CD4-positive, alpha-beta T cell treated with Interleukin-1 beta for 1 hour (primary cell): ENCODE data around the gene POLE.
"Not testable (repeated sequence)": the region's sequence is repeated elsewhere in the genome, so short reads cannot be mapped to it uniquely, and the experiment has no call there.

Source experiments
- DNase-seq, 2 donors: peaks; one replicate each; pipeline ENCODE4 v3.0.0-alpha.2; 2020 to 2022

POLE gene

DNA sequence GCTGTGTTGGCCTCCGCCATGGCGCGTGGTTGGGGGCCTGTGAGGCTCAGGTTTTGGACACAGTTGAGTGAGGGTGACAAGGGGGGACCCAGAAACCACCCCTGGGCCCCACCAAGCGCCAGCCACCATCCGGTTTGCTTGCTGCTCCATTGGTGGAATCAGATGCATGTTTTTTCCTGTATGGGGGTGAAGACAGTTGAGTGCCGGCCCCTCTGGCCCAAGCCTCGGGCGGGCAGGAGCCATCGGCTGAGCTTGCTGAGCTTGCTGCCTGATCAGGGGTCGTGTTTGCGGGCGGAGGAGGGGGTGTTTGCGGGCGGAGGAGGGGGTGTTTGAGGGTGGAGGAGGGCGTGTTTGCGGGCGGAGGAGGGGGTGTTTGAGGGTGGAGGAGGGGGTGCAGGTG is 29.9 kb upstream of the POLE start:
- no peak for DNase-seq

GRCh38 chr12:132716356-132716755 is 29.2 kb upstream of the POLE start:
- DNase-seq: no peak

DNA sequence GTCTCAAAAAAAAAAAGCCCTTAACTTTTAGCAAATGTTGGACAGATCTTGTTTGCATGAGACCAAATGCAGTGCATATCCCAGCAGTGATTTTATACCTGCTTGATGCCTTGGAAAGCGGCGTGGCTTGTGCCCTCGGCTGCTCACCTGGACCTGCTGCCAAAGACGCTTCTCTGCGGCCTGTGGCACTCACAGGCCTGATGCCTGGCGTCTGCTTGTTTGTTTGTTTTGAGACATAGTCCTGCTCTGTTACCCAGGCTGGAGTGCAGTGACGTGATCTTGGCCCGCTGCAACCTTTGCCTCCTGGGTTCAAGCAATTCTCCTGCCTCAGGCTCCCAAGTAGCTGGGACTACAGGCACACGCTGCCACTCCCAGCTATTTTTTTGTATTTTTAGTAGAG is 28.7 kb upstream of the POLE start:
- DNase-seq: no peak

GRCh38 chr12:132713123-132713522 is 26.0 kb upstream of the POLE start:
- DNase-seq: no peak

DNA sequence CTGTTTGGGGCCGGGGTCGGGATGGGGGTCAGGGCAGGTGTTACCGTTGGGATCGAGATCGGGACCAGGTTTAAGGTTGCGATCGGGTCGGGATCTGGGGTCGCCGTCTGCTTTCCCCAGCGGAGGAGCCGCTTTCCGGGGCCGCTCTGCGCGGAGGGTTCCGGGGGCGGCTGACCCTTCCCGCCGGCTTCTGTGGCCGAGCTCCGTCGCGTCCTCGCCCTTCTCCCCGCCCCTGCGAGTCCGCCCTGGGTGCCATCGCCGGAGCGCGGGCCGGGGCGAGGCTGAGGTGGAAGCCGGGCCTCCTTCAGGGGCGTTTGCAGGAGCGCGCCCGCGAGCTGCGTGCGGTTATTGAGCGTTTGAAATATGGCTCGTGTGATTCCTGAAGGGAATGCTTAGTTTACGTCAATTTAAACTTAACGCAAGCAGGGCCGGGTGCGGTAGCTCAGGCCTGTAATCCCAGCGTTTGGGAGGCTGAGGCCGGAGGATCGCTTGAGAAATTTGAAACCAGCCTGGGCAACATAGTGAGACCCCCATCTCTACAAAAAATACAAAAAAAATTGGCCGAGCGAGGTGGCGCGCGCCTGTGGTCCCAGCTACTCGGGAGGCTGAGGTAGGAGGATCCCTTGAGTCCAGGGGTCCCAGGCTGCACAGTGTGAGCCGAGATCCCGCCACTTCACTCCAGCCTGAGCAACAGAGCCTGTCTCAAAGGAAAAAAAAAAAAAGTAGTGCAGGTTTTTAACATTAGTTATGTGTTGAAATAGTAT is 24.1 kb upstream of the POLE start:
- DNase-seq: peak in 1 of 2 donors; percentile 5

DNA sequence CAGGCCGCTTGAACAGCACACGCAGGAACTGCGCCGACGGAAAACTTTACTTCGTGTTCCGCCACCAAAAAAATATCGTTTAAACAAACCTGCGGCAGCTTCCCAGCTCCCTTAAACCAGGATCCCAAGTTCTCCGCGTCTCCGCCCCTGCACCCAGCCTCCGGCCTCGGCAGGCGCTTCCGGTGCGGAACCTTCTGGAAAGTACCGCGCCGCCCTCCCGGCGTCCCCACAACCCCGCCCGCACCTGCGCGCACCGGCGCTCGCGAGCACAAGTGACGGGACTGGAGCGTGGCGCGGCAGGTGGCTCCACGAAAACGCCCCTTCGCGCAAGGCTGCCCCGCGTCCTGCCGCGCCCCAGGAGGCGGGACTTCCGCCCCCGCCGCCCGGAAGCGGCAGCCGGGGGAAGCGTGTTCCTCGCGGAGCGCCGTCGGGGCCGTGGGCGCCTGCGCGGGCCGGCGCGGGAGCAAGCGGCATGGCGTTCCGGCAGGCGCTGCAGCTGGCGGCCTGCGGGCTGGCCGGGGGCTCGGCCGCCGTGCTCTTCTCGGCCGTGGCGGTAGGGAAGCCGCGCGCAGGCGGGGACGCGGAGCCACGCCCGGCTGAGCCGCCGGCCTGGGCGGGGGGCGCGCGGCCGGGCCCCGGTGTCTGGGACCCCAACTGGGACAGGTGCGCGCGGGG is 23.4 kb upstream of the POLE start, which contains the start of gene PGAM5:
PGAM5 (plus strand) TSS at position 438 of the 675 bp plus-strand sequence; CDS start at position 473, 35 bp downstream.
- peak; percentile 95 to 96 for DNase-seq

GRCh38 chr12:132710043-132710404 is 22.9 kb upstream of the POLE start:
- DNase-seq: peak in 1 of 2 donors; percentile 3

DNA sequence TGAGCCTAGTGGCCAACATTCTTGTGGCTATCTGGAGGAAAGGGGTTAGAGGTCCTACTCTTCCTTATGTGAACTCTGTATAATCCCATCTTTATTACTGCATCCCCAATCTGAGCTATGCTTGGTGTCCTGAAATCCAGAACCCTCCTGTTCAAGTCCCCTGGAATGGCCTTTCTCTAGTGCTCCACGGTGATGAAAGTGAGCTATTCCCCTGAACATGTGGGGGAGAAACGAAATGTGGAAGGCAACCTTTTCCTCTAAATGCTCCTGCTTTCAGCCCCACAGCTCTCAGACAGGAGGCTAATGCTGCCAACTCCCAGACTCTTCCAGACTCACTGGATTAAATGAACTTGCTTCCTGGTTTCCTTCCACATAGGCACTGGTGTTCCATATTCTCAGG is 21.0 kb upstream of the POLE start:
- no peak for DNase-seq

DNA sequence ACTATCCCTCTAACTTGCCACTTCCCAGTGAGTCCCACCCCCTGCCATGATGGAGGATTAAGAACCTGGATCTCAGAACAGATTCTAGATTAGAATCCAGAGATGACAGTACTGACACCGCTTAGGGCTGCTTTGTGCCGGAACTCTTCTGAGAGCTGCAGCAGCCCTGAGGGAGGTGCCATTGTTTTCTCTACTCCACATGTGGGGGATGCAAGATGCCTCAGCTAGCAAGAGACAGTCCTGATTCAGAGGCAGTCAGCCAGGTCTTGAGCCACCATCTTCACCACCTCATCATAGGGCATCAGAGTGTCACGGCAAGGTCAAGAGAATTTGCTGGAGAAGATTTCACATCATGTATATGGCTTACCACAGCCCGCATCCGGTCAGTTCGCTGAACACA is 20.1 kb upstream of the POLE start:
- DNase-seq: no peak

DNA sequence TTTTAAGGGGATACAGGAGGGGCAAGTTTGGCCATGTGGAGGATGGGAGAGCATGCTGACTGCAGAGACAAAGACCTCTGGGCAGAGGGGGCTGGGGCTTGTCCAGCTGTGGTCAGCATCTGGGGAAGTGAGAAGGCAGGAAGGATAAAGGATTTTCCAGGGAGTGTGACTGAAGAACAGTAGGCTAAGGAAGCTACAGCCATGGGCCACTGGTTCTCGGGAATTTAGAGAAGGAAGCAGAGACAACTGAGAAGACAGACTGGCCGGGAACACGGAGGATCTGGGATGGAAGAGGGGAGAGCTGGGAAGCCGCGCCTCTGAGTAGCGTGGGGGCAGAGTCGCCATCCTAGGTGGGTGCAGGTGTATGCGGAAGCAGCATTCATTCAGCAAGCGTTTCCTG is 16.5 kb upstream of the POLE start:
- no peak for DNase-seq

- no peak for DNase-seq
These were observed 15.5 kb upstream of the POLE start for GRCh38 chr12:132702640-132703039.

- no peak for DNase-seq
These were observed 13.2 kb upstream of the POLE start for GRCh38 chr12:132700212-132700822.

GRCh38 chr12:132698341-132698740 is 11.2 kb upstream of the POLE start:
- no peak for DNase-seq

GRCh38 chr12:132695431-132695830 is 8.3 kb upstream of the POLE start:
- no peak for DNase-seq

GRCh38 chr12:132694888-132695287 is 7.7 kb upstream of the POLE start:
- DNase-seq: not testable (repeated sequence)

DNA sequence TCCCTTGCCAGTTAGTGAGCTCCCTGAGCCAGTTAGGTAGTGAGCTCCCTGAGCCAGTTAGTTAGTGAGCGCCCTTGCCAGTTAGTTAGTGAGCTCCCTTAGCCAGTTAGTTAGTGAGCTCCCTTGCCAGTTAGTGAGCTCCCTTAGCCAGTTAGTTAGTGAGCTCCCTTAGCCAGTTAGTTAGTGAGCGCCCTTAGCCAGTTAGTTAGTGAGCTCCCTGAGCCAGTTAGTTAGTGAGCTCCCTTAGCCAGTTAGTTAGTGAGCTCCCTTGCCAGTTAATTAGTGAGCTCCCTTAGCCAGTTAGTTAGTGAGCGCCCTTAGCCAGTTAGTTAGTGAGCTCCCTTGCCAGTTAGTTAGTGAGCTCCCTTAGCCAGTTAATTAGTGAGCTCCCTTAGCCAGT is 4.9 kb upstream of the POLE start:
- not testable (repeated sequence) for DNase-seq

GRCh38 chr12:132690112-132690511 is 3.0 kb upstream of the POLE start:
- no peak for DNase-seq

DNA sequence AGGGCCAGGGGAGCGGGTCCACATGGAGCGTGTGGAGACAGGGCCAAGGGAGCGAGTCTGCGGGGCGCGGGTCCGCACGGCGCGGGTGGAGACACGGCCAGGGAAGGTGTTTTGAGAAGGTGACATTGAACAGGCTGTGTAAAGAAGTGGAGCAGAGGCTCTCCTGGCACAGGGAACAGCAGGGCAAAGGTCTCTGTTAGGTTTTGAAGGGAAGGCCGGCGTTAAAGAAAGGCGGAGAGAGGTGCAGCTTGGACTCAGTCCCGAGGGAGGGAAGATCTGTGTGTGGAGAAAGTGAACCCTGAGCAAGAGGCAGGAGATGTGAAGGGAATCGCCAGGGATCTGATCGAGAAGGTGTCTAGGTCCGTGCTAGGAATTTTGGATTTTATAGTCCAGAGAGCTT is 2.1 kb upstream of the POLE start:
- DNase-seq: no peak

GRCh38 chr12:132686825-132687210 is 324 bp downstream of the POLE start:
- no peak for DNase-seq

DNA sequence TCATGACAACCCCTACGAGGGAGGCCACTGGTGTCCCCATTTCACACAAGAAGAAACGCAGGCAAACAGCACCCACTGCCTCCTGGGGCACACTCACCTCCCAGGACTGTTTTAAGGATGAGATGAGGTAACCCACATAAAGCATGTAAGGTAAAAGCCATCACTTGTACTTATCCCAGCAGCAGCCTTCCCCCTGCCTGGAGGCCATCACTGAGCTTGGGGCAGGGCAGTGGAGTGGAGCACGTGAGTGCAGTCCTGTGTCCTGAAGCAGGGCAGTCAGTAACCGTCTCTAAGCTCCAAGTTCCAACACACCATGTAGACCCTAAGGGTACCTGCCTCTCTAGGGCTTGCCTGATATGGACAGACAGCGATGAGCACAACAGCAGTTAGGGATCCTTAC is 1.7 kb downstream of the POLE start:
- DNase-seq: no peak

DNA sequence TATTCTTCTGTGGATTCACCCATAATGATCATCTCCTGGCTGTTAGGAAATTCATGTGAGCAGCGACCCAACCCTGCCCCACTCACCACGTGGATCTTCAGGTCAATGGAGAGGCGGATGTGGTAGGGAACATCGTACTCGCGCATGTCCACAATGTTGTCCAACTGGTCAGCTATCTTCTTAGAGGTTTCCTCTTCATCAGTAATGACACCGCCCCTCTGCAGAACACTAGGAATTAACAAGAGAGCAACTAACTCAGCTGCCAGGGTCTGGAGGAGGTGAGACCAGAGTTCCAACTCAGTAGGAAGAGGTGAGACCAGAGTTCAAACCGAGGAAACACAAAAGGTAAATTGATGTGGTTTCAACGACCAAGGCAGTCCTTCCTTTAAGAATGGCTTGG is 9.7 kb downstream of the POLE start:
- no peak for DNase-seq

DNA sequence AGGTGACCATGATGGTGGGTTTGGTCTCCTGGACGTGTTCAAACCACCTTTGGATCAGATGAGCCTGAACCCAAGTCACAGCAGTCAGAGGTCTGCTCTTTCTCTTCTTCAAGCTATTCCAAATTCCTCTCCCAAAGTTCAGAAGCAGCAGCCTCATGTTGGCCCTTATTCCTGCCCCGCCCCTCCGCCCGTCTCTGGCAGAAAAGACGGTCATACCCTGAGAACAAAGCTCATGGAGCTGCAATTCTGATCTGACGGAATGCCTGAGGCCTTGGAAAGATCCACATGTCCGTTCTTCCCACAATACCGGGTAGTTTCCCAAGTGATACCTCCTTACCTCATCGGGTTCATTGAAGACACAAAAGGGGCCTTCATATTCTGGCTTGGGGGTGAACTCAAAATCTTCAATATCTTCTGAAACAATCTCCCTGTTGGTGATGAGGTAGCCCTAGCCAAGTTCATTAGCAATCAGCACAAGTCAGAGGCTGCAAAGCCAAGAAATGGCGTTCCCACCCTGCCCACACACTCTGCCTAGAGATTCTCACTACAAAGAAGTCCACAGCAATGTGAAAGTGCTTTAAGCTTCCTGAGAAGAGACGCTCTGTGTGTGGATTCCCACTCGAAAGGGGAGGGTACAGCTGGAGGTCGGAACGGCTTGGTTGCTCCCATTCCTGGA is 11.2 kb downstream of the POLE start:
- no peak for DNase-seq

DNA sequence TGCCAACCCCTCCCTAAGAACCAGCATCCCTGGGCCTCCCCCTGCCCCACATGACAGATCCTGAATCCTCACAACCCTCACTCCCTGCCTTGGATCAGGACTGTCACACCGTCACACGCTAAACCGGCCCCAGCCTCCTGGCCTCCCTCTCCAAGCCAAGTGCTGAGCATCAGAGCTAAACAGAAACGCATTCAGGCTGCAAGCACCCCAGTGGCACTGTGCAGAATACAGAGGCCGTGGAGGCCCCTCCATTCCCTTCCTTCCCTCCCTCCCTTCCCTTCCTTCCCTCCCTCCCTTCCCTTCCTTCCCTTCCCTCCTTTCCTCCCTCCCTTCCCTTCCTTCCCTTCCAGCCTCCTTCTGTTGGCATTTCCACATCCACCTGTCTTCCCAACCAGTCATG is 12.6 kb downstream of the POLE start:
- no peak for DNase-seq
